DMS 273 (cell line): ENCODE data around the gene DNAAF8.
"Not testable (repeated sequence)": the region's sequence is repeated elsewhere in the genome, so short reads cannot be mapped to it uniquely, and the experiment has no call there.

Source experiments
- DNase-seq: peaks from one replicate; lab custom pipeline; 2025; ENCODE audit not compliant: unreplicated experiment; lab: John Stamatoyannopoulos, UW

The DNAAF8 gene

DNA sequence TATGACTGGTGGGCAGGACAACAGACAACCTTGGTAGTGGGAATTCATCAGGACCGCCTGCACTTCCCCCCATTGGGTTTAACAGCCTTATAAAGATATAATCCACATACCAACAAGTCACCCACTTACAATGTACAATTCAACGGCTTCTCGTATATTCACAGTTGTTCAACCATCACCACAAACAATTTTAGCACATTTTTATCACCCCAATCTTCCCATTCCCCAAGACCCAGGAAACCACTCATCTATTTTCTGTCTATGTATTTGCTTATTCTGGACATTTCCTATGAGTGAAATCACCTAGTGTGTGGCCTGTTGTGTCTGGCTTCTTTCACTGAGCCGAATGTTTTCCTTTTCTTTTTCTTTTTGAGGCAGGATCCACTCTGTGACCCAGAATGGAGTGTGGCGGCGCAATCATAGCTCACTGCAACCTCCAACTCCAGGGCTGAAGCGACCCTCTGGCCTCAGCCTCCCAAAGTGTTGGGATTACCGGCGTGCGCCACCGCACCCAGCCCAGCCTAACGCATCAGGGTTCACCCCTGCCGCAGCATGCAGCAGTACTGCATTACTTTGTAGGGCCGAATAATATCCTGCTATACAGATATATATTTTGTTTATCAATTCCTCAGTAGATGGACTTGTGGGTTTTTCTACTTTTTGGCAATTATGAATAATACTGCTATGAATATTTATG is 11.1 kb upstream of the DNAAF8 start:
- DNase-seq: no peak

DNA sequence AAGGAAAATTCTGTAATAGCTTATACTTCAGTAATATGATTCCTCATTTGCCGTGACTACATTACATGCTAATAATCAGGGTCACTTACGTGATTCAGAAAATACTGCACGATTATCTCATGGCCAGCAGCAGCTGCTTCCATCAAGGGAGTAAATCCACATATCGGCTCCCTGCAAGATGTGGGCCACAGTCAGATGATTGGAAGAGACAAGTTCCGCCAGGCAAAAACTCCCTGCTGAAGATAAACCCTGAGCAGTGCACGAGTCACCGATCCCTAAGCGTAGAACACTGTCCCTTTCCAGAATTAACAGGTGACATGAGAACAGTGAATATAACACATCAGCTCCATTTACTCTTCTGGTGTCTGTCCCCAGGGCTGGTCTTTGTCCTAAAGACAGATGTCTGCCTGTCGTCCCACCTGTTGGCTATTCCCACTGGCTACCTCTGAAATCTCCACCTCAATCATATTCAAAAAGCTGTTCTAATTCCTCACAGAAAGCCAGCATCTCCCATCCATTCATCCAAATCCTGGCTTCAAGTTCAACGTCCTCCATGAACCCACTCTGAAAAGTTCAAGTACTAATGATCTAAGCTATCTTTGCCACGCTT is 9.6 kb upstream of the DNAAF8 start:
- DNase-seq: no peak

DNA sequence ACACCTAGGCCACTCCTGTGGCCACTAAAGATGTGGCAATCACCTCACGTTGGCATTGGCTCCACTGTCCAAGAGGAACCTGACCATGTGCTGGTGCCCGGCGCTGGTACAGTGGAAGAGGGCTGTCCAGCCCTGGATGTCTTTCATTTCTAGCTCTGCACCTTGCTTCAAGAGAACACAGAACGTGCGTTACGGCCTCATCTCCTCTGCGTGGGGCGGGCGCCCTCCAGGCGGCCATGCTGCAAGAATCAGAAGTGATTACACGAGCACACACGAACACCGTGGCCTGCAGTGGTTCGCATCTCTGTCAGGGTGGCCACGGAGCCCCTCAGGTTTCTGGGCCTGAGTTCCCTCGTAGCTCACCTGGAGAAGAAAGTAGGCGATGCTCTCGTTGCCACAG is 7.7 kb upstream of the DNAAF8 start:
- no peak for DNase-seq

DNA sequence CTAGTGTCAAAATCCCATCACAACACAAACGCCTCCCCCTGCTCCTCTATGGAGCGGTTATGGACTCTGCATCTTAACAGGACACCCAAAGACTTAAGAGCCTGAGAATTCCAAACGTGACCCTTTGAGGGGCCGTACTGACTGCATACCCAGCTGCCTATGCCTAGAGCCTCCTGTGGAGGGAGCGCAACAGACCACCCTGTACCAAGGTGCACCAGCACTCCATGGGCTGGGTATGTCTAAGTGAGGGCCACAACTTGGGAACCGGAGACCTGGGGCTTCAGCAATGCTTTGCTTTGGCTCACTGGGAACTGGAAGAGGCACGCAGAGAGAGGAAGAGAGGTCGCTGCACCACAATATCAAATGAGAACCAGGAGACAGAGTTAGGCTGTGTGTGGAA is 5.7 kb upstream of the DNAAF8 start:
- no peak for DNase-seq

DNA sequence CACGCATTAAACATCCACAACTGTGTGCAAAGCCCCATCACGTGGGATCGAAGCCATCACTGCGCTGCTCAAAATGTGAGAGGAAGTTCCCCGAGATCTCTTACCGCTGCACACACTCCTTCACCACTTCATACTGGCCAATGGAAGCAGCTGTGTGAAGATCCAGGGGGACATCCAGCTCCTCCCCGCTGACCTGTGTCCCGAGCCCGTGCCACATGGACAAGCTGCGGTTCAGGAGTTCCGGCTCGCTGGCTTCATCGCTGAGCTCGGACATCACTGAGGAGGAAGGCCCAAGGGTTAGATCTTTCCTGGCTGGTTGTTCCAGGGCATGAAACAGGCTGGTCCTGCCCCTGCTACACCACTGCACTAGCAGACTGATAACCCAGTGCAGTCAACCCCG is 4.5 kb upstream of the DNAAF8 start:
- no peak for DNase-seq

DNA sequence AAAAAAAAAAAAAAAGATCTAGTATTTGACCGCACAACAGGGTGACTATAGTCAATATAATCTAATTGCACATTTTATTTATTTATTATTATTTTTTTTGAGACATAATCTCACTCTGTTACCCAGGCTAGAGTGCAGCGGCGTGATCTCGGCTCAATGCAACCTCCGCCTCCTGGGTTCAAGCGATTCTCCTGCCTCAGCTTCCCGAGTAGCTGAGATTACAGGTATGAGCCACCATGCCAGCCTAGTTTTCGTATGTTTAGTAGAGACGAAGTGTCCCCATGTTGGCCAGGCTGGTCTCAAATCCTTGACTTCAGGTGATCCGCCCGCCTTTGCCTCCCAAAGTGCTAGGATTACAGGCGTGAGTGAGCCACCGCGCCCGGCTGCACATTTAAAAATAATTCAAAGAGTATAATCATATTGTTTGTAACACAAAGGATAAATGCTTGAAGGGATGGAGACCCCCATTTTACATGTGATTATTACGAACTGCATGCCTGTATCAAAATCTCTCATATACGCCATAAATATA is 1.1 kb upstream of the DNAAF8 start:
- DNase-seq: no peak

DNA sequence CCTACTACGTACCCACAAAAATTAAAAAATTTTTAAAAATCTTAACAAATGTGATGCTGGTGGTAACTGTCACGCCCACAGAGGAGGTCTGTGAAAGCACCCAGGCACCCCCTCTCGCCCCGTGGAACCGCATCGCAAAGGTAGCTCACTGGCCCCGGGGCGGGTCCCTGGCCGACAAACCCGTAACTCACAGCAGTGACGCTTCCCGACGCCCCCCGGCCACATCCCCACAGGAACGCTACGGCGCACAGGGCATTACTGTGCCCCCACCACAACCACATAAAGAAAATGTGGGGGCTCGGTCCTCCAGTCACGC is 632 bp upstream of the DNAAF8 start:
- DNase-seq: peak; percentile 65

DNA sequence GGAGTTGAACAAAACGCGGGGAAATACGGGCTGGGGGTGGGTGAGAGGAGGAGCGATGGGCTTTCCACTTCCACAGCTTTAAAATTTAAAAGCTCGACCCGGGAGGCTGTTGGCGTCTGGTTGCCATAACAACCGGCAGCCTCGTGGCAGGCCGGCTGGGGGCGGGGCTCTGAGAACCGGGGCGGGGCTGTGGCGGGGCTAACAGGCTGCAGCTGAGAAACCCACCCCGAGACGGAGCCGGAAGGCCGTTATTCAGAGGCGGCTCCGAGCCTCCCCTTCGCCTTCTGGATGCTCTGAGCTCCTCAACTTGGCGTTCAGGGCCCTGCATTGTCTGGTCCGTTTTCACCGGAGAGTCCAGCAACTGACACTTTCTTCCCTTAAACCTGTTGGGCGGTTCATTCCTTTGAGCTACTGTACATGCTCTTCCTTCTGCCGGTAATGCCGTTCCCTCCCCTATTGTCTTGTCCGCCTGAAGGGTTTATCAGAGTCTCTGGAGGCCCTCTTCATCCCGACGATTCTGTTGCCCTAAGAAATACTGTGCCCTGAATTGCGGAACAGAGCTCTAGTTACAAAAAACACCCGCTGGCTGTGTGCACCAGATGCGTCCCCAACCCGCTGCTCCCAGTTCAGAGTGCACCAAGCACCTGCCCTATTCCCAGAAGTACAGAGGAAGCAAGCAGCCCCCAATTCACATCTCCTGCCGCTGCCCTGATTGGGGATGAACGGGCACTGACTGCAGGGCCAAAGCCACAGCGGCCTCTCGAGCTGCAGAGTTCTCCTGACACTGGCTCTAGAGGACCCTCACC is 596 bp downstream of the DNAAF8 start:
- peak; percentile 93 for DNase-seq

DNA sequence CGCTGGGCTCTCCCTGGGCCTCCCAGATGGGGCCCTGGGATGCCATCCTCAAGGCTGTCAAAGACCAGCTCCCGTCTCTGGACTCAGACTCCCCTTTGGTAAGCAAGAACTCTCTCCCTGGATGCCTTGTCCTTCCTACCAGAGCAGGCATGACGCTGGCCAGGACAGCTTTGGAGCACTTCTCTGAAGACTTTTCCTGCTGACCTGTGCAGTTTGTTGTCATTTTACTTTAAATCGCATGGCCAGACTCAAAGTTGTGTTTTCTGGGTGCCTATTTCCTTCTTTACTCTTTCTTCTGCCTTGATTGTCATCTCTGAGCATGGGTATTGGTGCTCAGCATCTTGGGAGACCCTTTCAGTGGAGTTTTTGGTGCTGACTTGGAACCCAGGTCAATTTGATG is 2.2 kb downstream of the DNAAF8 start:
- DNase-seq: no peak

DNA sequence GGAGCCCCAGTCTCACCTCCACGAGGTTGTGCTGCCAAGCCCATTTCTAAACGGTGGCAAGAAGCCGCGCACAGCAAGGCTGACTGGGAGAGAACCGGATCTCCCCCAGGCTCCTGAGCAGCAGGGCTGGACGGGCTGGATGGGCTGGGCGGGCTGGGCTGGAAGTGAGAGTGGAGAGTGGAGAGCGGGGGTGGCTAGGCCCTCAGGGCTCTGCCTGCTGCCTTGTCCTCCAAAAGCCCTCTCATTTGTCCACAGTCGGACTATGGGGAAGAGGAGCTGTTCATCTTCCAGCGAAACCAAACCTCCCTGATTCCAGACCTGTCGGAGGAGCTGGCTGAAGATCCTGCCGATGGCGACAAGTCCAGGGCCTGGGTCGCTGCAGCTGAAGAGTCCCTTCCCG is 3.2 kb downstream of the DNAAF8 start:
- no peak for DNase-seq

DNA sequence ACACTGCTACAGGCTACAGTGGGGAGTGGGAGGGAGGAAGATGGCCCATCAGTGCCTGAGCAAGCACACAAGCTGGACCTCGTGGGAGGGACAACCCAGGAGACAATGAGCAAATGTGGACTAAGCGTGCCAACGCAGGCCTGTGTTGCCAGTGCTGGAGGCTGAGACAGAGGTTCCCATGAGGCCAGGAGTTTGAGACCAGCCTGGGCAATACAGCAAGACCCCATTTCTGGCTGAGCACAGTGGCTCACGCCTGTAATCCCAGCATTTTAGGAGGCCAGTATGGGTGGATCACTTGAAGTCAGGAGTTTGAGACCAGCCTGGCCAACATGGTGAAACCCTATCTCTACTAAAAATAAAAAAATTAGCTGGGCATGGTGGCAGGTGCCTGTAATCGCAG is 4.0 kb downstream of the DNAAF8 start:
- not testable (repeated sequence) for DNase-seq

DNA sequence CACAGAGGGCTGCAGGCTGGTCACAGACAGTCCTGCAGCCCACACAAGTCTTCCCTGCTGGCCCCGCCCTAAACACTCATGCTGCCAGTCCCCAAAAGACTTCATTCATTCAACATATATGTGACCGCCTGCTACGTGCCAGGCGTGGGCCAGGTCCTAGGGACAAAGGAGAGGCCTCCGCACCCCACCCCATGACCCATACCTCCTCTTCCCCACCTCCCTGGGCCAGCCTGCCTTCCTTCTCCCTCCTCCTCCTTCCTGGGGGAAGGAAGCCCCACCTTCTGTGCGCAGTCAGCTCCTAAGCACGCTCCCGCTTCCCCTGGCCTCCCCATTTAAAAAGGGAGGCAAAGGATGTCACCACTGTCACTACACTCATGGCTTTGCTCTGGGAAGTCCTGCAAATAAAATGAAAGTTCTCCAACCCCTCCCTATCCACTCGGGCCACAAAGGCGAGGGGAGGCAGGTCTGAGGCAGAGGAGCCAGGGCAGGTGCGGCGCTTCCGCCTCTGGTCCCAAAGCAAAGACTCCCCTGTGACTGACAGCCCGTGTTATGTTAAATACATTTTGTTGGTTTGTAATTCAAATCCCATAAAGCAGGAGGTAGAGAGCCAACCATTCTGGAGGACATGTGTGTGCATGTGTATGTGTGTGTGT is 9.0 kb downstream of the DNAAF8 start:
- DNase-seq: no peak

DNA sequence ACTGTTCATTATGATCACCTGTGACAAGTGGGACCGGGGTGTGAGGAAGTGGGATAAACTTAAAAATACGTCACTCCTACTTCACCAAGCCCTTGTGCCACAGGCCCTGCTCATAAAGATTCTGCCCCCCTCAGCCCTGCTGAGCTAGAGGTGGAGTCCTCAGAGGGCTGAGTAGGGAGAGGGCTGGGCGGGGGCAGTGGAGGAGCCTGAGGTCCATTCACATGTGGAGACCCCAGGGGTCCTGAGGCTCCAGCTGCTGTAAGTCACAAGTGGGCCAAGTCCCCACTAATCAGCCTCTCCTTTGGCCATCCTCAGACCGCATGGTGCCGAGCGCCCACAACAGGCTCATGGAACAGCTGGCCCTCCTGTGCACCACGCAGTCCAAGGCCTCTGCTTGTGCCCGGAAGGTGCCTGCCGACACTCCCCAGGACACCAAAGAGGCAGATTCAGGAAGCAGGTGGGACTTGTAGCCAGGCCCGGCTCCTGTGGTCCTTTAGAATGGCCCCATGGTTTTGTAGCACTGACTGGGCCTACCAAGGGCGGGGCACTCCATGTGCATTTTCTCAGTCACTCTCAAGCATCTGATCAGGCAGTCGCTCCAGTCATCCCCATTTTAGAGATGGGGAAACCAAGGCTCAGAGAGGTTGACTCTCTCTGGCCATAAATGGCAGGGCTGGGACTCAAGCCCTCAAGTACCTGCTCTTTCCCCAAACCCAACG is 10.4 kb downstream of the DNAAF8 start:
- DNase-seq: peak; percentile 48

DNA sequence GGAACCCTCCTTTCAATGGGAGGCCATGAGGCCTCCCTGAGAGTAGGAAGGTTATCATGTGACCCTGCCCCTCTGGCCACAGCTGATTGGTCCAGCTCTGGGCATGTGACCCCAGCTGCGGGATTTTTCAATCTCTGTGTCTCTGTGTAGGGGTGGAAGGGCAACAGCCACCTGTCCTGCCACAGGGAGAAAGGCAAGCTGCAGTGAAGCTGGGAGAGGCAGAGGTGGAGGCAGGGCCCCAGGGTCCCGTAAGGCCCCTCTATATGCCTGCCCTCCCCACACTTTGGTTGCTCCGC is 10.9 kb downstream of the DNAAF8 start:
- peak; percentile 28 for DNase-seq

DNA sequence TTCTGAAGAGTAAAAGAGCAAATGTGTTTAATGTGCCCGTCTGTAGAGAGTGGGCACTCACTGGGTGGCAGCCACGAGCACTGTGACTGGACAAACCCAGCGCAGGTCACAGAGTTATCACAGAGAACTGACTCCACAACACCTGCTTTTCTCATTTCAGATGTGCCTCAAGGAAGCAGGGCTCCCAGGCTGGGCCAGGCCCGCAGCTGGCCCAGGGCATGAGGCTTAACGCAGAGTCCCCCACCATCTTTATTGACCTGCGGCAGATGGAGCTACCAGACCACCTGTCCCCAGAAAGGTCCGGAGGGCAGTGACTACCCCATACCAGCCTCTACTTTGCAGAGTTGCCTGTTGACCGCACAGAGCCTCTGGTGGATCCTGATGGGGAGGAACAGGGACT is 11.9 kb downstream of the DNAAF8 start:
- DNase-seq: no peak

DNA sequence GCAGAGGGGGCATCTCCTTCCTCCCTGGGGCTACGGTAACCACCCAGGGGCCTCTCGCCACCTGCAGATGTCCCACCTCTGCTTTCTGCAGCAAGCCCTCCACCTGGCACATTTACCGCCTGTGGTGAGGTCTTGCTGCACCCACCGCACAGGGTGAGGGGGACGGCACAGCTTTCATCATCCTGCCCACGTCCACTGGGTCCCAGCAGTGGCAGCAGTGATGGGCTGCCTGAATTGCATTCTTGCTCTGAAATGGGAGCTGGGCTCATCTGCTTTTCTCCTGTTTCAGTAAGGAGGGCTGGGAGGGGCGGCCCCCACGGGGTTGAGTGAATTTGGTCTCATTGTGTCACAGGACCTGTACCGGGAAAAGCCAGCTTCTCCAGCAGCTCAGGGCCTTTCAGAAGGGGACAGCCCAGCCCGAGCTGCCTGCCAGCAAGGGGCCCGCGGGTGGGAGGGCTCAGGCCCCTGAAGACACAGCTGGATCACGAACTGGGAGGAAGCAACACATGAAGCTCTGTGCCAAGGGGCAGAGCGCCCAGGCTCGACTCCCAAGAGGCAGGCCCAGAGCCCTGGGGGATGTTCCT is 12.7 kb downstream of the DNAAF8 start:
- peak; percentile 40 for DNase-seq

DNA sequence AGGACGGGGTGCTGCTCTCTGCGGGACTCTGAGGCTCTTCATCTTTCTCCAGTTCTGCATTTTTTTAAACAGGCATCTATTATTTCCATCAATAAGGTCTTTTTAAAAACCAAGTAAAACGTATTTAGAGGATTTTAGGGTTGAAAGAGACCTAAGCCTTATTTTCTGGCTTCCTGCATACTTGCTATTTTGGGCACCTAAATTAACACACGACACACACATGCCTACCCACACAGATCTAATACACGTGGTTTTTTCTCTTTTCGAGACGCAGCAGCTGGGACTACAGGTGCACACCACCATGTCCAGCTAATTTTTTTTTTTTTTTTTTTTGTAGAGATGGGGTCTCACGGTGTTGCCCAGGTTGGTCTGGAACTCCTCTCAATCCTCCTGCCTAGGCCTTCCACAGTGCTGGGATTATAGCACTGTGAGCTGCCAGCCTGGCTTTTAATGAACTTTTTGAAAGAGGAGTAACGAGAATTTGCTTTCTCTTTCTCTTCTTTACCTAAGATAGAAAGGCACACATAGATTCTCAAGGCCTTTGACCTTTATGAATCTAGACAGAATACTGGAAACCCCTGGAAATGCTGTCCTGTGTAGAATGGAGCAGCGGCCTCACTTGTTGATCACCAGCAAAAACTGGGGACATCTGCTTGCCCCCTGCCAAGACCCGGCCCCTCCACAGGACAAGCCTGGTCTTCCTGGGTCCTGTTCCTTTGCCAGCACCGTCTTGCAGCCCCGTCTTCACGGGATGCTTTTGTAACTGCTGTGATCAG is 13.8 kb downstream of the DNAAF8 start:
- DNase-seq: no peak

DNA sequence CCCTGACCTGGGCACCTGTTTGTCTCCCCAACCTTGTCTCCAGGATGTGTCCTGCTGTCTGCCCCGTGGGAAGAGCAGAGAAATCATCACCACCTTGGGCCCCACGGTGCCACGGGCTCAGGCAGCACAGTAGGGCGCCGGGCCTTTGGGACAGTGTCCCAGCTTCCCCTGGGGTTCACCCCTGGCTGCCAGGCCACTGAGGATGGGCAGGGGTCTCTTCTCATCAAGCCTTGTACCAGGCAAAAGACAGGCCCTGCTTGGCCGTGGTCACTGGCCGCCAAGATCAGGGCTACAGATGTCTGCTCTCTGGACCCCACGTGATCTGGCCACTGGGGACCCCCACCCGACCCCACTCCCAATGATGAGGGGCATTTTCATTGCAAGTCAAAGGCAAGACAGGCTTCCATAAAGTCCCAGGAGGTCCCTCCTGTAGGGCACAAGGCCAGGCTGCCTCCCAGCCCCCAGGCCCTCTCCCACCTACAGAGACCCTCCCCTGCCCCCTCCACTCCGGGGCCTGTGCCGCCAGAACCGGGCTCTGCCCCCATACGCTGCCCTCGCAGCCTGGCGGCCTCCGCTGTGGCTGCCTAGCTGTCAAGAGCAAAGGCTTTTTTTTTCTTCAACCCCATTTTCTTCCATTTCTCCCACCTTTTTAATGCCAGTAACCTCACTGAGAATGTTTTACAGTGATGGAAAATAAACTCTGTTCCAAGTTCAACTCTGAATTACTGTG is 14.5 kb downstream of the DNAAF8 start:
- no peak for DNase-seq

DNA sequence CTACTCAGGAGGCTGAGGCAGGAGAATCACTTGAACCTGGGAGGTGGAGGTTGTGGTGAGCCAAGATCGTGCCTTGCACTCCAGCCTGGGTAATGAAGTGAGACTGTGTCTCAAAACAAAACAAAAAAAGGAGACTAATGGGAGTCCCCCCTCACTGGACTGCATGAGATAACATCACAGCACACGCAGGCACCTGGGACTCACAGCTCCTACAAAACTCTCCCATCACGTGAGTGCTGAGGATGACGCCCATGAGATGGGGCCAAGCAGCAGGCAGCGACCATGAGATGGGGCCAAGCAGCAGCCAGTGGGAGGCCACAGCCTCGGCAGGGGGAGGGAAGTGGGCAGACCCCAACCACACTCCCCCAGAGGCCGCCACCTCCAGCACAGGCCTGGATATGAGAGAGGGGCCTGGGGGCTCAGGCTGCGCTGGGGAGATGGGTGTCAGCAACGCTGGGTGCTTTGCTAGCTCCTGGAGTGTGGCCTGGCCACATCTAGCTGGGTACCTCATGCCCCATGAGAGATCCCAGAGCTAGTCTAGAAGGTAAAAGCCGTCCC is 15.4 kb downstream of the DNAAF8 start:
- no peak for DNase-seq
